Hepatocyte (in vitro differentiated cells): ENCODE measurements around the gene PLCB4. TPM values are rescaled to one million over a fixed set of nuclear protein-coding genes. Genes with fewer than 3 reads are reported as not detected.

Experiments used
- DNase-seq: peaks from one replicate; pipeline ENCODE4 v3.0.0-alpha.2; 2016; ENCODE audit warnings: low spot score
- H2AFZ ChIP-seq: fragments of 200-600 bp; sonication (generic); 2 replicates; pipeline ENCODE4 v1.6.0; 2016; ENCODE audit warnings: antibody characterized with exemption, mild to moderate bottlenecking
- H3K27ac ChIP-seq: fragments of 200-600 bp; sonication (generic); 2 replicates; pipeline ENCODE4 v1.5.1; 2016; ENCODE audit warnings: mild to moderate bottlenecking
- H3K27me3 ChIP-seq: fragments of 200-600 bp; sonication (generic); 2 replicates; pipeline ENCODE4 v1.6.1; 2016
- H3K36me3 ChIP-seq: fragments of 200-600 bp; sonication (generic); replicated peaks from 2 replicates; pipeline ENCODE4 v1.5.1; 2016; ENCODE audit warnings: low read depth; ENCODE audit not compliant: insufficient read depth
- H3K4me1 ChIP-seq: fragments of 200-600 bp; sonication (generic); 2 replicates; pipeline ENCODE4 v1.5.1; 2016; ENCODE audit warnings: mild to moderate bottlenecking, moderate library complexity; ENCODE audit not compliant: insufficient read depth
- H3K4me2 ChIP-seq: fragments of 200-600 bp; sonication (generic); 2 replicates; pipeline ENCODE4 v1.6.0; 2016
- H3K4me3 ChIP-seq: fragments of 200-600 bp; sonication (generic); 2 replicates; pipeline ENCODE4 v1.5.1; 2016; ENCODE audit warnings: mild to moderate bottlenecking
- H3K79me2 ChIP-seq: fragments of 200-600 bp; sonication (generic); 2 replicates; pipeline ENCODE4 v1.6.0; 2017; ENCODE audit warnings: mild to moderate bottlenecking
- H3K9me2 ChIP-seq: fragments of 200-600 bp; sonication (generic); replicated peaks from 2 replicates; pipeline ENCODE4 v1.6.0; 2017; ENCODE audit warnings: mild to moderate bottlenecking; ENCODE audit not compliant: insufficient read depth
- H3K9me3 ChIP-seq: fragments of 200-600 bp; sonication (generic); 2 replicates; pipeline ENCODE4 v1.5.1; 2016; ENCODE audit warnings: low read depth, mild to moderate bottlenecking
- H4K20me1 ChIP-seq: fragments of 200-600 bp; sonication (generic); 2 replicates; pipeline ENCODE4 v1.6.0; 2016; ENCODE audit warnings: mild to moderate bottlenecking; ENCODE audit not compliant: insufficient read depth, poor library complexity, severe bottlenecking
- EZH2 ChIP-seq: fragments of 200-600 bp; sonication (generic); IDR thresholded peaks from 2 replicates; pipeline ENCODE4 v1.6.1; 2016; ENCODE audit warnings: antibody characterized with exemption, mild to moderate bottlenecking, borderline replicate concordance
- EZH2phosphoT487 ChIP-seq: fragments of 200-600 bp; sonication (generic); IDR thresholded peaks from one replicate; pipeline ENCODE4 v1.6.1; 2018; ENCODE audit warnings: antibody characterized with exemption, mild to moderate bottlenecking, low read depth, moderate library complexity; ENCODE audit not compliant: unreplicated experiment, severe bottlenecking
- WGBS: methylation state at CpG from one replicate; pipeline ENCODE4 v1.1.6; 2016; ENCODE audit warnings: low lambda C conversion rate; ENCODE audit errors: missing lambda C conversion rate; 5-methylcytosine and 5-hydroxymethylcytosine counted together
- polyA plus RNA-seq: library from polyadenylated mRNA; unstranded; fragments of >200 nt; fragmentation: Nextera tagmentation; extraction: Ambion mirVana; gene quantifications from 2 replicates; pipeline ENCODE4 v1.2.1, GENCODE V29; 2016
- total RNA-seq: library from RNA; depleted of rRNA; stranded (reverse); fragments of >200 nt; gene quantifications from 2 replicates; pipeline ENCODE4 v1.2.3, GENCODE V29; 2014
- TF ChIP-seq, protein P1 (sequence below): fragments of 200-600 bp; sonication (generic); IDR thresholded peaks from 2 replicates; pipeline ENCODE4 v1.5.1; 2016; ENCODE audit warnings: antibody characterized with exemption, mild to moderate bottlenecking; ENCODE audit not compliant: poor library complexity

The PLCB4 gene
- total RNA-seq (11.9 and 15.0 TPM in 2 replicates), polyA plus RNA-seq (6.4 and 12.0 TPM in 2 replicates)

DNA sequence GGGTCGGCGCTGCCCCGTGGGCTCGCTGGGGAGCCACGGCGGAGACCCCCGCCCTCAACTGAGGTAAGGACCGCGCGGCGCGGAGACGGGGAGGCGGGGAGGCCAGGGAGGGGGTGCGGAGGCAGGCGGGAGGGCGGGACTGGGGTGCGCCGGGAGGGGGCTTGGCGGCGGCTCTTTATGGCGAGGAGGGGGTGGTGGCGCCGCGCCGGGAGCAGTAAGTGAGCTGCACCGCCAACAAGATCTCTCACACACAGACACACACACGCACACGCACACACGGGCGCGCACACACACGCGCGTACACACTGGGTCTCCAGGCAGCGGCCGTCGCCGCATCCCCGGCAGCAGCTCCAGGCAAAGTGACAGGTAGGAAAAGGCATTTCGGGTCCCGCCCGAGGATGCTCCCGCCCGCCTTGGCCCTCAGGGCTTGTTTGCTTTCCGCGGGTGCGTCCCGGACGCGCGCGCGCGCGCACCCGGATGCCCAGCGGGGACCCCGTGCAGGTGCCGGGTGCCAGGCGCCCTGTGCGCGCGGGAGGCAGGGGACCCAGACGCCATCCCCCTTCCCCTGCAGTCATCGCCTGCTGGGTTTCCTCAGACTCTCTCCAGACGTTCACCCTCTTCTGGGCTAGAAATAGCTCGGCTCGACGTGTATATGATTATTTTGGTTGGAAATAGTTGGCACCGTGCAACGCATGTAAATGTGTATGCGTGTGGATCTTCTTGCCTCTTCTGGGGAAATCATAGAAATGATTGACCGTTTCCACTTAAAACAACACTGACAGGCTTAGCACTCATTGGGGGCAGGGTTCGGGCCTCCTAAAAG, at the start of gene PLCB4:
Gene PLCB4 (plus strand): TSS at position 247 of the 823 bp plus-strand sequence. CDS start 238,728 bp downstream, outside the sequence.
- Histone ChIP-seq H3K27me3 (no peaks in the 10 kb centered on the region), H3K27ac (peak within 1 kb of the TSS; percentile 64), H4K20me1 (no peaks in the 10 kb centered on the region), H3K79me2 (peaks cover 24% of the 10 kb centered on the region), H3K9me2 (no peaks in the 10 kb centered on the region), H3K9me3 (no peaks in the 10 kb centered on the region), H3K4me2 (peak within 1 kb of the TSS; percentile 97), H3K4me1 (no peaks in the 10 kb centered on the region), H3K36me3 (no peaks in the 10 kb centered on the region), H2AFZ (peak within 1 kb of the TSS; percentile 92), H3K4me3 (peak within 1 kb of the TSS; percentile 76)
- TF ChIP-seq, protein P1, sequence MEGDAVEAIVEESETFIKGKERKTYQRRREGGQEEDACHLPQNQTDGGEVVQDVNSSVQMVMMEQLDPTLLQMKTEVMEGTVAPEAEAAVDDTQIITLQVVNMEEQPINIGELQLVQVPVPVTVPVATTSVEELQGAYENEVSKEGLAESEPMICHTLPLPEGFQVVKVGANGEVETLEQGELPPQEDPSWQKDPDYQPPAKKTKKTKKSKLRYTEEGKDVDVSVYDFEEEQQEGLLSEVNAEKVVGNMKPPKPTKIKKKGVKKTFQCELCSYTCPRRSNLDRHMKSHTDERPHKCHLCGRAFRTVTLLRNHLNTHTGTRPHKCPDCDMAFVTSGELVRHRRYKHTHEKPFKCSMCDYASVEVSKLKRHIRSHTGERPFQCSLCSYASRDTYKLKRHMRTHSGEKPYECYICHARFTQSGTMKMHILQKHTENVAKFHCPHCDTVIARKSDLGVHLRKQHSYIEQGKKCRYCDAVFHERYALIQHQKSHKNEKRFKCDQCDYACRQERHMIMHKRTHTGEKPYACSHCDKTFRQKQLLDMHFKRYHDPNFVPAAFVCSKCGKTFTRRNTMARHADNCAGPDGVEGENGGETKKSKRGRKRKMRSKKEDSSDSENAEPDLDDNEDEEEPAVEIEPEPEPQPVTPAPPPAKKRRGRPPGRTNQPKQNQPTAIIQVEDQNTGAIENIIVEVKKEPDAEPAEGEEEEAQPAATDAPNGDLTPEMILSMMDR = no peak
- DNase-seq = peak; percentile 60
- WGBS = 2% methylated on average over 48 of the region's 75 CpGs

DNA sequence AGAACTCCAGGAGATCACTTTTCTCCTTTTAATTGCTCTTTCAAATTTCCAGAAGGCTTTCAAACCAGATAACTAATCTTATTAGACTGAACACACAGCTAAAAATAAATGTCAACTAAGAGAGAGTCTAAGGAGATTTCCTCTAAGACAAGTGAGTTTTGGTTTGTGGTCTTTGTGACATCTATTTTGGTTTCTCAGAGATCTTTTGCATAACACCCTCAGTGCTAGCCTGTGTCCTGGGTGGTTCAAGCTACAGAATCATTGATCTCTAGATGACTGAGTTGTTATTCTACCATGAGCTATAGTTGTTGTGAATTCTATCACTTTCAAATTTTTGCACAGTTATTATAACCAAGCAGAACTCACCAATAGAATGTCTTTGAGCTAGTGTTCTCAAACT, 49.1 kb upstream of the PLCB4 start:
- Histone ChIP-seq H3K79me2 (no peaks in the 10 kb centered on the region), H3K9me3 (no peaks in the 10 kb centered on the region), H3K27me3 (no peaks in the 10 kb centered on the region), H3K4me2 (no peak overlapping the region), H3K9me2 (no peaks in the 10 kb centered on the region), H3K4me1 (no peaks in the 10 kb centered on the region), H3K4me3 (no peak overlapping the region), H2AFZ (no peak overlapping the region), H3K27ac (no peak overlapping the region), H4K20me1 (no peaks in the 10 kb centered on the region), H3K36me3 (no peaks in the 10 kb centered on the region)
- TF ChIP-seq EZH2 (no peak), EZH2phosphoT487 (no peak)
- TF ChIP-seq, protein P1 = no peak
- no peak for DNase-seq

DNA sequence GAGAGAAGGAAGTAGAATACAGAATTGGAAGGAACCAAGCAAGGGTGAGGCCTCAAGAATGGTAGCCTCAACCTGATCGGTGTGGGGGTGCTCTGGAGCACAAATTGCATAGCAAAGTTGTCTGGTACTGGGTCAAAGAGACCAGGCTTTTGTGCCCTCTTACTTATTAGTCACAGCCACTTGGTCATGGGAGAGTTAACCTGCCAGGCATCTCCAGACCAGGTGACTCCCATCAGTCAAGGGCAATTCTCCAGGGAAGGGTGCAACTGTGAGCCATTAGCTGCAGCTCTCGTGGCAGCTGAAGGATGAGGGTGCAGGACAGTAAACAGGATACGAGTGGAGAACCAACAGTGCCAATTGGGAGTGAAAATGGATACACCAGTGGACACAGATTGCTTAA, 47.7 kb upstream of the PLCB4 start:
- no peak overlapping the region for H2AFZ ChIP-seq

More for the DNA sequence above, 47.7 kb upstream of the PLCB4 start:
- no peak overlapping the region for H3K4me3 ChIP-seq
- TF ChIP-seq EZH2 (no peak), EZH2phosphoT487 (no peak)
- TF ChIP-seq, protein P1 = no peak
- no peak for DNase-seq
- no peak overlapping the region for H3K27ac ChIP-seq
- no peaks in the 10 kb centered on the region for H3K4me1 ChIP-seq
- no peaks in the 10 kb centered on the region for H4K20me1 ChIP-seq
- no peaks in the 10 kb centered on the region for H3K79me2 ChIP-seq
- no peaks in the 10 kb centered on the region for H3K9me3 ChIP-seq
- no peaks in the 10 kb centered on the region for H3K36me3 ChIP-seq
- H3K27me3 ChIP-seq = no peaks in the 10 kb centered on the region
- no peaks in the 10 kb centered on the region for H3K9me2 ChIP-seq
- H3K4me2 ChIP-seq = no peak overlapping the region
- 86% methylated on average over 3 of the region's 3 CpGs for WGBS
